Endothelial cell of umbilical vein (primary cell): ENCODE data around the gene TMEM51. TPM values are rescaled to one million over a fixed set of nuclear protein-coding genes. Genes with fewer than 3 reads are reported as not detected.

Experiments used
- BruUV-seq: library from RNA; stranded (reverse); fragments of 400-500 nt; replicated peaks from 2 replicates; lab custom pipeline; 2021; lab: Mats Ljungman, UMichigan
- CTCF ChIA-PET: fragments of 300-600, 350-600 bp; sonication (Branson Sonifier 250); formaldehyde crosslinking; loops from one replicate; lab custom pipeline; 2021; ENCODE audit warnings: antibody characterized with exemption, inconsistent platforms; lab: Charles Lee
- POLR2A ChIA-PET: fragments of 300-600, 350-600 bp; sonication (Branson Sonifier 250); formaldehyde crosslinking; loops from one replicate; lab custom pipeline; 2021; ENCODE audit warnings: antibody characterized with exemption, inconsistent platforms; lab: Charles Lee
- DNase-seq: peaks from one replicate; pipeline ENCODE4 v3.0.0-alpha.2; 2011; ENCODE audit warnings: low read depth, low spot score
- FAIRE-seq: peaks from 2 replicates; lab custom pipeline; 2011; peaks lifted over from hg19 to GRCh38; lab: Jason Lieb, UNC
- H2AFZ ChIP-seq: 2 replicates; pipeline ENCODE4 v1.6.0; 2012; ENCODE audit warnings: low read depth, low read length, control low read depth, inconsistent platforms
- H3K27ac ChIP-seq: 2 replicates; pipeline ENCODE4 v1.5.1; 2011; ENCODE audit warnings: low read depth, mild to moderate bottlenecking, control low read depth, low read length, moderate library complexity; ENCODE audit not compliant: insufficient read depth
- H3K27me3 ChIP-seq, 2 experiments: 2 replicates each; pipeline versions ENCODE4 v1.6.0 to v1.6.1; 2011; ENCODE audit warnings: low read length in 2 of 2, mixed read lengths in 1 of 2; ENCODE audit not compliant: control insufficient read depth in 2 of 2, insufficient read depth in 2 of 2
- H3K36me3 ChIP-seq, 2 experiments: 2 replicates in 1 of 2; 3 replicates in 1 of 2; pipeline ENCODE4 v1.5.1; 2011; ENCODE audit warnings: low read length in 2 of 2, mild to moderate bottlenecking in 1 of 2, moderate library complexity in 1 of 2; ENCODE audit not compliant: control insufficient read depth in 2 of 2, insufficient read depth in 2 of 2; ENCODE audit errors: extremely low read depth in 1 of 2
- H3K4me1 ChIP-seq: 3 replicates; pipeline ENCODE4 v1.5.1; 2011; ENCODE audit warnings: mild to moderate bottlenecking, low read length; ENCODE audit not compliant: control insufficient read depth, insufficient read depth; ENCODE audit errors: extremely low read depth
- H3K4me2 ChIP-seq: 2 replicates; pipeline ENCODE4 v1.6.1; 2011; ENCODE audit warnings: low read length, control low read depth, mixed read lengths; ENCODE audit not compliant: insufficient read depth
- H3K4me3 ChIP-seq, 3 experiments: fragments of 200-600 bp in 1 of 3; sonication (generic), shearing (Covaris generic) in 1 of 3; replicated peaks in 1 of 3; 2 replicates each; pipeline ENCODE4 v1.5.1; 2011 to 2016; ENCODE audit warnings: control low read depth in 3 of 3, low read length in 3 of 3, mild to moderate bottlenecking in 2 of 3, inconsistent platforms in 1 of 3, low read depth in 1 of 3, moderate library complexity in 1 of 3; ENCODE audit not compliant: insufficient read depth in 1 of 3
- H3K79me2 ChIP-seq: 2 replicates; pipeline ENCODE4 v1.6.0; 2012; ENCODE audit warnings: low read length, inconsistent platforms; ENCODE audit not compliant: control insufficient read depth, insufficient read depth
- H3K9ac ChIP-seq: replicated peaks from 2 replicates; pipeline ENCODE3; 2011; ENCODE audit warnings: low read length, control low read depth; ENCODE audit not compliant: insufficient read depth; ENCODE audit errors: extremely low read depth
- H3K9me1 ChIP-seq: replicated peaks from 3 replicates; pipeline ENCODE4 v1.6.0; 2011; ENCODE audit warnings: mild to moderate bottlenecking, low read length; ENCODE audit not compliant: control insufficient read depth, insufficient read depth; ENCODE audit errors: extremely low read depth
- H3K9me3 ChIP-seq: replicated peaks from 2 replicates; pipeline ENCODE4 v1.5.1; 2012; ENCODE audit warnings: low read length, inconsistent platforms; ENCODE audit not compliant: control insufficient read depth, insufficient read depth
- H4K20me1 ChIP-seq: replicated peaks from 2 replicates; pipeline ENCODE3; 2011; ENCODE audit warnings: mild to moderate bottlenecking, low read length; ENCODE audit not compliant: control insufficient read depth, insufficient read depth; ENCODE audit errors: extremely low read depth
- CTCF ChIP-seq, 2 donors: IDR thresholded peaks; 1 replicate in 1 of 2; 2 replicates in 1 of 2; pipeline ENCODE4 v1.5.1; 2011; ENCODE audit warnings: low read length in 2 of 2, mild to moderate bottlenecking in 2 of 2, moderate library complexity in 2 of 2, control low read depth in 1 of 2, inconsistent platforms in 1 of 2, low read depth in 1 of 2; ENCODE audit not compliant: insufficient read depth in 1 of 2; ENCODE audit errors: extremely low read depth in 1 of 2
- EZH2 ChIP-seq: IDR thresholded peaks from 2 replicates; pipeline ENCODE4 v1.6.1; 2012; ENCODE audit warnings: borderline replicate concordance, low read depth, mild to moderate bottlenecking, moderate library complexity, low read length, inconsistent platforms; ENCODE audit not compliant: severe bottlenecking
- FOS ChIP-seq: IDR thresholded peaks from 2 replicates; pipeline ENCODE4 v1.6.1; 2011; ENCODE audit warnings: mild to moderate bottlenecking, low read length, moderate library complexity, borderline replicate concordance; ENCODE audit not compliant: insufficient read depth
- GATA2 ChIP-seq: IDR thresholded peaks from 2 replicates; pipeline ENCODE4 v1.7.0; 2011; ENCODE audit warnings: low read depth, mild to moderate bottlenecking, moderate library complexity, mixed read lengths, low read length; ENCODE audit not compliant: insufficient read length, insufficient read depth
- JUN ChIP-seq: IDR thresholded peaks from 2 replicates; pipeline ENCODE4 v1.6.1; 2011; ENCODE audit warnings: borderline replicate concordance, low read depth; ENCODE audit not compliant: insufficient read length, insufficient read depth
- MAX ChIP-seq: IDR thresholded peaks from 2 replicates; pipeline ENCODE4 v1.6.1; 2011; ENCODE audit not compliant: insufficient read depth, insufficient read length
- MYC ChIP-seq: IDR thresholded peaks from one replicate; pipeline ENCODE4 v1.6.1; 2011; ENCODE audit warnings: mild to moderate bottlenecking, low read depth, low read length
- POLR2A ChIP-seq: IDR thresholded peaks from 2 replicates; pipeline ENCODE4 v1.6.1; 2012; ENCODE audit warnings: low read depth, mild to moderate bottlenecking, control low read depth, low read length
- POLR2AphosphoS5 ChIP-seq: IDR thresholded peaks from 2 replicates; pipeline ENCODE4 v1.6.1; 2012; ENCODE audit warnings: low read depth, mild to moderate bottlenecking, control low read depth, low read length, moderate library complexity; ENCODE audit not compliant: insufficient read depth
- dilution Hi-C: fragments of 300-500 bp; cut with MboI; formaldehyde crosslinking; loops from one replicate; pipeline ENCODE4 v1.15.0; 2019; ENCODE audit warnings: low sequenced_read_pairs; ENCODE audit not compliant: extremely low pct_ligation_motif_present
- intact Hi-C: fragments of 100-400 bp; cut with micrococcal nuclease; formaldehyde crosslinking; loops from one replicate; pipeline ENCODE4 v1.10.0; 2022
- polyA plus RNA-seq, 4 experiments: library from polyadenylated mRNA; depleted of rRNA in 3 of 4; stranded (reverse) in 3 of 4; unstranded in 1 of 4; fragments of >200 nt; gene quantifications; 2 replicates each; pipeline versions ENCODE4 v1.2.1 to v1.2.3, GENCODE V29; 2011 to 2012; ENCODE audit warnings: missing spikeins in 1 of 4
- total RNA-seq: library from RNA; stranded (reverse); gene quantifications from 2 replicates; pipeline ENCODE4 v1.2.3, GENCODE V29; 2021

TMEM51 gene
- total and polyA plus RNA-seq, 2 donors (not counting 3 experiments of a cell fraction or from before 2014, with no cell fraction given): 13.7 to 13.9 TPM

- no peak for FAIRE-seq
- Histone ChIP-seq H3K27me3 (no peaks in the 10 kb centered on the region), H3K9ac (no peak overlapping the region), H4K20me1 (no peaks in the 10 kb centered on the region), H3K4me1 (peaks cover 14% of the 10 kb centered on the region), H2AFZ (no peak overlapping the region), H3K9me3 (no peaks in the 10 kb centered on the region), H3K27ac (peak overlapping the region; percentile 39), H3K79me2 (no peaks in the 10 kb centered on the region), H3K9me1 (no peaks in the 10 kb centered on the region), H3K4me3 (no peak overlapping the region), H3K36me3 (peaks cover 0 to 3% of the 10 kb centered on the region in 2 experiments), H3K4me2 (no peak overlapping the region)
- dilution Hi-C loops: no loop called here
- ChIA-PET POLR2A (no interaction called here), CTCF (interaction anchor here (0.8 to 1.8 kb wide), 5 partner anchors 24 to 89 kb away, joined by 3 to 9 read pairs (median 3); partner anchors contain the start of gene TMEM51)
- no peak for DNase-seq
- intact Hi-C loops: loop anchor here (1.0 to 5.0 kb wide), 8 partner anchors 17 to 200 kb away; partner anchors contain the start of gene FHAD1
- BruUV-seq: TSS peak; percentile 59
- TF ChIP-seq JUN (no peak), MYC (no peak), FOS (no peak), EZH2 (no peak), POLR2A (no peak), GATA2 (no peak), MAX (no peak), CTCF (IDR thresholded peaks at IDR 0.05; ENCODE audit: extremely low read depth in 1 of 2, insufficient read depth in 1 of 2, low read depth in 1 of 2, low read length in 2 of 2) (no peak), POLR2AphosphoS5 (no peak)
These were observed 64.1 kb downstream of the TMEM51 start for GRCh38 chr1:15217654-15218053.
